ENCODE results near the gene GRM7. TPM values are rescaled to one million over a fixed set of nuclear protein-coding genes. Genes with fewer than 3 reads are reported as not detected.

Gene GRM7
- total RNA-seq, 1 experiment from 2014 or later, result not detected

- no peaks in the 10 kb centered on the region for H4K20me1 ChIP-seq (ENCODE audit: insufficient read depth)
- DNase-seq (ENCODE audit: low read depth, low spot score) (no peak), ATAC-seq (no peak)
- no peaks in the 10 kb centered on the region for H3K36me3 ChIP-seq (ENCODE audit: control insufficient read depth in 1 of 2, insufficient read depth in 2 of 2, low read length in 2 of 2)
- no peaks in the 10 kb centered on the region for H3K9me3 ChIP-seq (ENCODE audit: control insufficient read depth in 1 of 2, insufficient read depth in 1 of 2, low read depth in 1 of 2, low read length in 2 of 2)
- H3K9ac ChIP-seq (ENCODE audit: low read length), result no peak overlapping the region
- RAD21 ChIA-PET (ENCODE audit: low non-redundant PET in 1 of 2, low total read pairs in 2 of 2, uncharacterized antibody in 2 of 2, unreplicated experiment in 2 of 2), result no interaction called here
- no peak overlapping the region for H3K4me2 ChIP-seq (ENCODE audit: low read length)
- intact Hi-C loops (cut with micrococcal nuclease), result no loop called here
- no peak overlapping the region for H2AFZ ChIP-seq (ENCODE audit: low read depth, low read length, poor library complexity, severe bottlenecking)
- CTCF ChIA-PET, result no interaction called here
- no peaks in the 10 kb centered on the region for H3K4me1 ChIP-seq (ENCODE audit: control insufficient read depth in 1 of 2, insufficient read depth in 2 of 2, low read length in 2 of 2)
- H3K27ac ChIP-seq (ENCODE audit: low read depth, low read length), result no peak overlapping the region
- no peaks in the 10 kb centered on the region for H3K79me2 ChIP-seq (ENCODE audit: insufficient read depth, low read length)
- TF ChIP-seq SIN3A (IDR thresholded peaks at IDR 0.05; ENCODE audit: low read depth) (no peak), SP1 (IDR thresholded peaks at IDR 0.05; ENCODE audit: low read depth) (no peak), SRF (IDR thresholded peaks at IDR 0.05; ENCODE audit: low read depth) (no peak)
- H3K9me2 ChIP-seq (ENCODE audit: insufficient read depth), result no peaks in the 10 kb centered on the region
- BruUV-seq (replicated peaks), result no TSS peak
- no peak overlapping the region for H3K4me3 ChIP-seq (replicated peaks in 1 of 2; ENCODE audit: low read depth in 1 of 2, low read length in 2 of 2)
- H3K27me3 ChIP-seq (ENCODE audit: insufficient read depth, low read length), result no peaks in the 10 kb centered on the region
- POLR2A ChIA-PET, result no interaction called here
Observed at GRCh38 chr3:7205962-7206361, 345.0 kb downstream of the GRM7 start.

GRCh38 chr3:7207125-7207524, 346.2 kb downstream of the GRM7 start:
- Histone ChIP-seq H3K9me3 (ENCODE audit: control insufficient read depth in 1 of 2, insufficient read depth in 1 of 2, low read depth in 1 of 2, low read length in 2 of 2) (no peaks in the 10 kb centered on the region), H3K4me1 (ENCODE audit: control insufficient read depth in 1 of 2, insufficient read depth in 2 of 2, low read length in 2 of 2) (no peaks in the 10 kb centered on the region), H3K4me3 (replicated peaks in 1 of 2; ENCODE audit: low read depth in 1 of 2, low read length in 2 of 2) (no peak overlapping the region), H3K27ac (ENCODE audit: low read depth, low read length) (no peak overlapping the region), H4K20me1 (ENCODE audit: insufficient read depth) (no peaks in the 10 kb centered on the region), H3K27me3 (ENCODE audit: insufficient read depth, low read length) (no peaks in the 10 kb centered on the region), H3K36me3 (ENCODE audit: control insufficient read depth in 1 of 2, insufficient read depth in 2 of 2, low read length in 2 of 2) (no peaks in the 10 kb centered on the region), H3K9ac (ENCODE audit: low read length) (no peak overlapping the region), H3K9me2 (ENCODE audit: insufficient read depth) (no peaks in the 10 kb centered on the region), H3K79me2 (ENCODE audit: insufficient read depth, low read length) (no peaks in the 10 kb centered on the region), H3K4me2 (ENCODE audit: low read length) (no peak overlapping the region), H2AFZ (ENCODE audit: low read depth, low read length, poor library complexity, severe bottlenecking) (no peak overlapping the region)
- POLR2A ChIA-PET, result no interaction called here
- no peak for ATAC-seq
- TF ChIP-seq SP1 (IDR thresholded peaks at IDR 0.05; ENCODE audit: low read depth), result no peak
- TF ChIP-seq REST (IDR thresholded peaks at IDR 0.05; ENCODE audit: low read depth), result no peak
- TF ChIP-seq EGR1 (IDR thresholded peaks at IDR 0.05; ENCODE audit: low read depth), result no peak
- no peak for TF ChIP-seq ZFX (IDR thresholded peaks at IDR 0.05)
- TF ChIP-seq CEBPB (IDR thresholded peaks at IDR 0.05; ENCODE audit: low read depth), result no peak
- no peak for TF ChIP-seq SRF (IDR thresholded peaks at IDR 0.05; ENCODE audit: low read depth)
- no peak for TF ChIP-seq POLR2AphosphoS5 (IDR thresholded peaks at IDR 0.05; ENCODE audit: low read depth, low read length)
- TF ChIP-seq ZNF274 (IDR thresholded peaks at IDR 0.05; ENCODE audit: low read depth, low read length), result no peak
- TF ChIP-seq JUND (IDR thresholded peaks at IDR 0.05), result no peak
- no peak for TF ChIP-seq TCF7L2 (IDR thresholded peaks at IDR 0.05; ENCODE audit: borderline replicate concordance, extremely low read depth, insufficient read depth, insufficient read length)
- no peak for TF ChIP-seq ZBTB33 (IDR thresholded peaks at IDR 0.05; ENCODE audit: extremely low read depth, insufficient replicate concordance, low read length)
- no peak for TF ChIP-seq POLR2A (IDR thresholded peaks at IDR 0.05; ENCODE audit: borderline replicate concordance, extremely low read depth, insufficient read depth, insufficient read length)
- no TSS peak for BruUV-seq (replicated peaks)
- CTCF ChIA-PET, result no interaction called here
- RAD21 ChIA-PET (ENCODE audit: low non-redundant PET in 1 of 2, low total read pairs in 2 of 2, uncharacterized antibody in 2 of 2, unreplicated experiment in 2 of 2), result no interaction called here
- intact Hi-C loops (cut with micrococcal nuclease), result no loop called here
- DNase-seq (ENCODE audit: low read depth, low spot score), result no peak
